Measurements from ENCODE around the gene ST7. TPM values are rescaled to one million over a fixed set of nuclear protein-coding genes. Genes with fewer than 3 reads are reported as not detected.

ST7 gene
- total and polyA plus RNA-seq, 2 donors (not counting 1 experiment from before 2014, with no cell fraction given), result 20.0 to 28.6 TPM

DNA sequence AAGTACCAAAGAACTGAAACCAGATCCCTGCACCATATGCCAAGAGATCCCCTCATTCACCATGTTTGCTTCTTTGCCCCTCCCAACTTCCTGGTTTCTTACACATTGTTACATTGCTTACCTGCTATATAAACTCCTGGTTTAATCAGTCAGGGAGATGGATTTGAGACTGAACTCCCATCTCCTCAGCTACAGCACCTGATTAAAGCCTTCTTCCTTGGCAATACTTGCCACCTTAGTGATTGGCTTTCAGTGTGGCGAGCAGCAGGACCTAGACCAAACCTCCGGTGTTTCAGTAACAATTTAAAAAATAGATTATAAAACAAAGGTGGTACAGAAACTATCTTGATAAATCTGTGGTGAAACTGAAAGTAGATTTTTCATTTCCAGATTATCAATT, 122.6 kb downstream of the ST7 start:
- DNase-seq (ENCODE audit: low read depth in 2 of 2), result no peak
- Histone ChIP-seq H3K36me3 (ENCODE audit: control insufficient read depth, insufficient read depth, low read length) (no peaks in the 10 kb centered on the region), H3K9me3 (ENCODE audit: control insufficient read depth, insufficient read depth, low read depth, low read length) (no peaks in the 10 kb centered on the region), H4K20me1 (ENCODE audit: control insufficient read depth, extremely low read depth, insufficient read depth, low read length) (no peaks in the 10 kb centered on the region), H3K27ac (ENCODE audit: insufficient read depth, low read length) (no peak overlapping the region), H3K79me2 (ENCODE audit: control insufficient read depth, insufficient read depth, low read length) (no peaks in the 10 kb centered on the region), H3K9ac (ENCODE audit: insufficient read depth, low read length) (no peak overlapping the region), H3K4me3 (replicated peaks in 1 of 4; ENCODE audit: control extremely low read depth in 1 of 4, insufficient read depth in 1 of 4, low read depth in 3 of 4, low read length in 4 of 4) (no peak overlapping the region), H3K4me1 (ENCODE audit: control insufficient read depth, extremely low read depth, insufficient read depth, low read length) (no peaks in the 10 kb centered on the region), H3K4me2 (ENCODE audit: extremely low read depth, insufficient read depth, low read length) (no peak overlapping the region), H3K27me3 (ENCODE audit: control insufficient read depth, insufficient read depth, low read length) (no peaks in the 10 kb centered on the region), H2AFZ (ENCODE audit: low read length) (no peak overlapping the region)
- TF ChIP-seq EZH2 (IDR thresholded peaks at IDR 0.05; ENCODE audit: low read length, missing control alignments), result no peak
- TF ChIP-seq, protein P1, sequence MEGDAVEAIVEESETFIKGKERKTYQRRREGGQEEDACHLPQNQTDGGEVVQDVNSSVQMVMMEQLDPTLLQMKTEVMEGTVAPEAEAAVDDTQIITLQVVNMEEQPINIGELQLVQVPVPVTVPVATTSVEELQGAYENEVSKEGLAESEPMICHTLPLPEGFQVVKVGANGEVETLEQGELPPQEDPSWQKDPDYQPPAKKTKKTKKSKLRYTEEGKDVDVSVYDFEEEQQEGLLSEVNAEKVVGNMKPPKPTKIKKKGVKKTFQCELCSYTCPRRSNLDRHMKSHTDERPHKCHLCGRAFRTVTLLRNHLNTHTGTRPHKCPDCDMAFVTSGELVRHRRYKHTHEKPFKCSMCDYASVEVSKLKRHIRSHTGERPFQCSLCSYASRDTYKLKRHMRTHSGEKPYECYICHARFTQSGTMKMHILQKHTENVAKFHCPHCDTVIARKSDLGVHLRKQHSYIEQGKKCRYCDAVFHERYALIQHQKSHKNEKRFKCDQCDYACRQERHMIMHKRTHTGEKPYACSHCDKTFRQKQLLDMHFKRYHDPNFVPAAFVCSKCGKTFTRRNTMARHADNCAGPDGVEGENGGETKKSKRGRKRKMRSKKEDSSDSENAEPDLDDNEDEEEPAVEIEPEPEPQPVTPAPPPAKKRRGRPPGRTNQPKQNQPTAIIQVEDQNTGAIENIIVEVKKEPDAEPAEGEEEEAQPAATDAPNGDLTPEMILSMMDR (conservative IDR thresholded peaks at IDR 0.05 in 1 of 2, IDR thresholded peaks at IDR 0.05 in 1 of 2; ENCODE audit: low read depth in 1 of 2, low read length in 2 of 2), result no peak

DNA sequence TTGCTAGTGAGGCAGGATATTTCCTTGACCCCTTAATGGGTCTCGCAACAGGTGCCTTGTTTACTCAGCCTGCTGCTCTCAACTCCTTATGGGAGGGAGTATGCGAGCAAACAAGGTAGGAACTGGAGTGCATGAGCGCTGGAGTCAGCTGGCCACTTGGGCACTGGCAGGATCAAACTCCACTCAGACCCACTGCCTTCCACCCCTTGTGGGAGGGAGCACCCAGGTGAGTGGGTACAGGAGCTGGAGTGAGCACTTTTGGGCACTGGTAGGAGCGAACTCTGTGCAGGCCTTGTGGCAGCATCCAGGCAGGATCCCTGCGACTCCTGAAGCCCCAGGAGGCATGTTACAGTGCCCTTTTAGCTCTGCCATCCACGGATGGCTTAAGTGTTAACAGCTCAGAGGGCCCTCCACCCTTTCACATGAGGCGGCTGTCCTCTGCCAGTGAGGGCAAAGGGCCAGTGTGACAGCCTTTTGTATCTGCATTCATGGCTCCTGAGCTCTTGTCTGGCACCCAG, 123.2 kb downstream of the ST7 start:
- no peak overlapping the region for H3K4me2 ChIP-seq (ENCODE audit: extremely low read depth, insufficient read depth, low read length)
- no peaks in the 10 kb centered on the region for H3K4me1 ChIP-seq (ENCODE audit: control insufficient read depth, extremely low read depth, insufficient read depth, low read length)
- no peak overlapping the region for H3K9ac ChIP-seq (ENCODE audit: insufficient read depth, low read length)
- no peak overlapping the region for H3K27ac ChIP-seq (ENCODE audit: insufficient read depth, low read length)
- TF ChIP-seq, protein P1 (conservative IDR thresholded peaks at IDR 0.05 in 1 of 2, IDR thresholded peaks at IDR 0.05 in 1 of 2; ENCODE audit: low read depth in 1 of 2, low read length in 2 of 2), result no peak
- no peak for TF ChIP-seq EZH2 (IDR thresholded peaks at IDR 0.05; ENCODE audit: low read length, missing control alignments)
- no peak overlapping the region for H3K4me3 ChIP-seq (replicated peaks in 1 of 4; ENCODE audit: control extremely low read depth in 1 of 4, insufficient read depth in 1 of 4, low read depth in 3 of 4, low read length in 4 of 4)
- H3K9me3 ChIP-seq (ENCODE audit: control insufficient read depth, insufficient read depth, low read depth, low read length), result no peaks in the 10 kb centered on the region
- H3K36me3 ChIP-seq (ENCODE audit: control insufficient read depth, insufficient read depth, low read length), result no peaks in the 10 kb centered on the region
- no peaks in the 10 kb centered on the region for H3K79me2 ChIP-seq (ENCODE audit: control insufficient read depth, insufficient read depth, low read length)
- H4K20me1 ChIP-seq (ENCODE audit: control insufficient read depth, extremely low read depth, insufficient read depth, low read length), result no peaks in the 10 kb centered on the region
- no peak for DNase-seq (ENCODE audit: low read depth in 2 of 2)
- no peaks in the 10 kb centered on the region for H3K27me3 ChIP-seq (ENCODE audit: control insufficient read depth, insufficient read depth, low read length)
- no peak overlapping the region for H2AFZ ChIP-seq (ENCODE audit: low read length)

DNA sequence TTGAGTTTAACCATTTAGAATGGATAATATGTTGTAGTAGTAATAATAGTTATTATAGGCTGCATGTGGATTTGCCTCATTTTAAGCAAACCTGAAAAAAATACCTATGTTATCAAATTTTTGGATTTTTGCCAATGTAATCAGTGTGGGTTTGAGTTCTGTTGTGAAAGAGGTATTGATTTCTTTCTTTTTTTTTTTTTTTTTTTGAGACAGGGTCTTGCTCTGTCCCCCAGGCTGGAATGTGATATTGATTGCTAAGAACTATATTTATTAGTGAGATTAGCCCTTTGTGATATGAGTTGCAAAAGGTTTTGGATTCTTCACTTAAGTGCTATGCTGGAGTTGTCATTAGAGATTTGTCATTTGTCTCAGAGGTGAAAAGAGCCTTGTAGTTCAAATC, 124.4 kb downstream of the ST7 start:
- Histone ChIP-seq H3K79me2 (ENCODE audit: control insufficient read depth, insufficient read depth, low read length) (no peaks in the 10 kb centered on the region), H3K9me3 (ENCODE audit: control insufficient read depth, insufficient read depth, low read depth, low read length) (no peaks in the 10 kb centered on the region)
- DNase-seq (ENCODE audit: low read depth in 2 of 2), result no peak

More for the DNA sequence above, 124.4 kb downstream of the ST7 start:
- TF ChIP-seq EZH2 (IDR thresholded peaks at IDR 0.05; ENCODE audit: low read length, missing control alignments), result no peak
- TF ChIP-seq, protein P1 (conservative IDR thresholded peaks at IDR 0.05 in 1 of 2, IDR thresholded peaks at IDR 0.05 in 1 of 2; ENCODE audit: low read depth in 1 of 2, low read length in 2 of 2), result no peak
- H3K36me3 ChIP-seq (ENCODE audit: control insufficient read depth, insufficient read depth, low read length), result no peaks in the 10 kb centered on the region
- no peak overlapping the region for H2AFZ ChIP-seq (ENCODE audit: low read length)
- H3K27ac ChIP-seq (ENCODE audit: insufficient read depth, low read length), result no peak overlapping the region
- no peak overlapping the region for H3K9ac ChIP-seq (ENCODE audit: insufficient read depth, low read length)
- no peak overlapping the region for H3K4me2 ChIP-seq (ENCODE audit: extremely low read depth, insufficient read depth, low read length)
- H3K4me3 ChIP-seq (replicated peaks in 1 of 4; ENCODE audit: control extremely low read depth in 1 of 4, insufficient read depth in 1 of 4, low read depth in 3 of 4, low read length in 4 of 4), result no peak overlapping the region
- no peaks in the 10 kb centered on the region for H4K20me1 ChIP-seq (ENCODE audit: control insufficient read depth, extremely low read depth, insufficient read depth, low read length)
- H3K4me1 ChIP-seq (ENCODE audit: control insufficient read depth, extremely low read depth, insufficient read depth, low read length), result peaks cover under 1% of the 10 kb centered on the region
- no peaks in the 10 kb centered on the region for H3K27me3 ChIP-seq (ENCODE audit: control insufficient read depth, insufficient read depth, low read length)

All from fibroblast of lung (primary cell).